Epidermal melanocyte (primary cell): ENCODE results near the gene SETD2.
A peak's percentile ranks its signal among the peaks of the same experiment; 100 is the strongest.

Source experiments
- DNase-seq: peaks from one replicate; pipeline ENCODE4 v3.0.0; 2011; ENCODE audit warnings: low spot score; ENCODE audit not compliant: insufficient read length

SETD2 gene

DNA sequence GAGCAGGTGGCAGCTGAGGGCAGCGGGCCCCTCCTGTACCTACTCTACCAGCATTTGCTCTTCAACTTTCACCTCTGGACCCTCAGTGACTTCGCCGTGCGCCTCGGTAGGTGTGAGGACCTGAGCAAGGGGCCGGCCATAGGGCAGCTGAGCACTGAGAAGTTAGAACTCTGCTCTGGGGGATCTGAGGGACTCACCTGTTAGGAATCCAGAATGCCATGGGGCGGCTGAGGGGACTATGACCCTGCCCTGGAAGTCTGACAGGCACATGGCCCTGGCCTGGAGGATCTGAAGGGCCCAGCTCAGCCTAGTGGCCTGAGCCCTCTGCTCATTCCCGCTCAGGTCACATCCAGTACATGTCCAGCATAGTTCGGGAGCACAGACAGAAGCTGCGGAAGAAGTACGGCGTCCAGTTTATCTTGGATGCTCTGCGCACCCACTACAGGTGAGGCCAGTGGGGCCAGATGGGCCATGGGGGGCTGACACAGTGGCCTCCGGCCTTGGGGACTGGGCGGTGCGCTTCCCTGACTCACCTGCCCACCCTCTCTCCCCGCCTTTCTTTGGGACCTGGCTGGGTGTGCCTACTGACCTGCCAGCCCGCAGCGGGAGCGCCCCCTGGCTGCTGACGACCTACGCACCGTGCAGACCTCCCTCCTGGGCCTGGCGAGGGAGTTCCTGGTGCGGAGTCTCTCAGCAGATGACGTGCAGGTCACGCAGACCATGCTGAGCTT, 165.6 kb downstream of the SETD2 start:
- peak; percentile 53 for DNase-seq

DNA sequence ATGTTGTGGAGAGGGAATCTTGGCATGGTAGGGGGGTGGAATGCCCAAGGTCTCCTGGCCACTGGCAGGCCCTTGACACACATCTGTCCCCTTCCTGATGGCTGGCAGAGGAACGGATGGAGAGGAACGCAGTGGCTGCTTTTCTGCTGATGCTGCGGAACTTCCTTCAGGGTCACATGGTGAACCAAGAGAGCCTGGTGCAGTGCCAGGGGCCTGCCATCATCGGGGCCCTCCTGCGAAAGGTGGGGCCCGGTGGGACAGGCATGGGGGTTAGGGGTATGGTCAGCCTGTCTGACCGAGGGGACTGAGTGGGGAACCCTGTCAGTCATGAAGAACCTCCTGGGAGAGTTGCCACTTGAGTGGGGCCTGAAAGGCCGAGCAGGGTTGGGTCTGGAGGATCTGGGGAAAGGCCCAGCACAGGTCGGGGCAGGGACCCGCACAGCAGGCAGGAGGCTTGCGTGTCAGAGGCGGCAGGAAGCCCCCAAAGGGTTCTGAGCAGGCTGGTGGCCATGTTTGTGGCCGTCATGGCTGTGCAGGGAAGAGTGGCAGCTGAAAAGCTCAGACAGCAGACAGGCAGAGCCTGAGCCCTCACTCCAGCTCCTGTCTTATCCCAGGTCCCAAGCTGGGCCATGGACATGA, 166.3 kb downstream of the SETD2 start:
- no peak for DNase-seq

DNA sequence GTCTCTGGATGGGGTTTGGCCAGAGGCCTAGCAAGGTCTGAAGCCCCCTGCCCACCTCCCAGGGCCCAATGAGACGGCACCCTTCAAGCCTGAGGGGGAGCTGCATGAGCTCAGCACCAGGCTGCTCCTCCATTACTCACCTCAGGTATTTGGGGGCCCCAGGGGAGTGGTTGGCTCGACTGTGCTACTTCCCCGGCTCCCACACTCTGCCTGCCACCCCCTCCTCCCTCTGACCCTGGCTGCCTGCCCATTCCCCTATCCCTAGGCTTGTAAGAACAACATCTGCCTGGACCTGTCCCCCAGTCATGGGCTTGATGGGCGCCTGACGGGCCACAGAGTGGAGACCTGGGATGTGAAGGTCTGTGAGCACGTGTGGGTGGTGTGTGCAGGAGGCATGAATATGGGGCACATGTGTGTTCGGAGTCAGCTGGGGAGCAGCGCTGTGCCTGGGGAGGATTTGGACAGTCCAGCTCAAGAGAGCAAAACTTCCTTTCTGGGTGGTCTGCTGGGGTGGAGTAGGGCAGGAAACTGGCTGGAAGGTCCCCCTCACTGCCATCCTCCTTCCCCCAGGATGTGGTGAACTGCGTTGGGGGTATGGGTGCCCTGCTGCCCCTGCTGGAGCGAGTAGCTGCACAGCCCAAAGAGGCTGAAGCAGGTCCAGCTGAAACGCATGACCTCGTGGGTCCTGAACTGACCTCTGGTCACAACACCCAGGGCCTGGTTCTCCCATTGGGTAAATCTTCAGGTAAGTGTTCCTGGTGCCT, 167.0 kb downstream of the SETD2 start:
- DNase-seq: no peak

- DNase-seq: no peak
Observed at GRCh38 chr3:46995901-46996562, 167.9 kb downstream of the SETD2 start.

DNA sequence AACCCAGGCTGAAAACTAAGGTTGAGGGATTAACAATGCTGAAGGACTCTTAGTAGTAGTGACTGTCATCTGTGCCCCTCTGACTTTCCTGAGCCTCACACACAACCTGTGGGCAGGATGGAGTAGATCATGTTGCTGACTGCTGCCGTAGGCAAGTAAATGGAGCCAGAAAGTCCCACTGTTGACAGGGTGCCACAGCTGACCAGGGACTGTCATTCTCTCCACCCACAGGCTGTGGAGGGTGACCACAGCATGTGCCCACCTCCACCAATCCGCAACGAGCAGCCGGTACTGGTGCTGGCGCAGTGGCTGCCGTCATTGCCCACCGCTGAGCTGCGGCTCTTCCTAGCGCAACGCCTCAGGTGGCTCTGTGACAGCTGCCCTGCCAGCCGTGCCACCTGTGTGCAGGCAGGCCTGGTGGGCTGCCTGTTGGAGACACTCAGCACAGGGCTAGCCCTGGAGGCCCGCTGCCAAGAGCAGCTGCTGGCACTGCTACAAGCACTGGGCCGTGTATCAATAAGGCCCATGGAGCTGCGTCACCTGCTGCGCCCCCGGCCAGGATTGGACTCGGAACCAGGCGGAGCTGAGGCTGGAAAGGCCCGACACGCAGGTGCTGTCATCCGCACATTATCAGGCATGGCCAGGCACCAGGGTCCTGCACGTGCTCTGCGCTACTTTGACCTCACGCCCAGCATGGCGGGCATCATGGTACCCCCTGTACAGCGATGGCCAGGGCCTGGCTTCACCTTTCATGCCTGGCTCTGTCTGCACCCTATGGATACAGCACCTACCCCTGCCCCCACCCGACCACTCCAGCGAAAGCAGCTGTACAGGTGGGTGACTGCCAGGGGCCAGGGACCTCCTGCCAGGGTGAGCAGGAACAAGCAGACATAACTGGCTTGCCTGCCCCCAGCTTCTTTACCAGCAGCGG, 168.8 kb downstream of the SETD2 start:
- DNase-seq: no peak

- DNase-seq: no peak
Observed at GRCh38 chr3:46993986-46994385, 169.9 kb downstream of the SETD2 start.

DNA sequence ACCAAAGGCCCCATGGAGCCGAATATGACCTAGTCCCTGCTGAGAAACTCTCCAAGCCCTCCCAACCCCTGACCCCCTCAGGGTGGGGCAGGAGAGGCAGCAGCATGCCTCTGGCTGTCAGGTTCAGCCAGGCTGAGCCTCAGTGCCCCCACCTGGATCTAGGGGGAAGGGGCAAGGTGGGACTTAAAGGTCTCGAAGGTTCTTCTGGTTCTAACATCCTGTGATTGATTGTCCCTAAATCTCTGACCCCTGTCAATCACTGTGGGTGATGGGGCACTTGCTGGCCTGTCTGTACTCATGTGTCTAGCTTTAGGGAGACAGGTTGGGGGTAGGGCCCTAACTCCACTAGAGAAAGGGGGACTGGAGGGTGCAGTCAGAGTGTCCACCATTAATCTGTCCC, 170.6 kb downstream of the SETD2 start:
- DNase-seq: no peak

DNA sequence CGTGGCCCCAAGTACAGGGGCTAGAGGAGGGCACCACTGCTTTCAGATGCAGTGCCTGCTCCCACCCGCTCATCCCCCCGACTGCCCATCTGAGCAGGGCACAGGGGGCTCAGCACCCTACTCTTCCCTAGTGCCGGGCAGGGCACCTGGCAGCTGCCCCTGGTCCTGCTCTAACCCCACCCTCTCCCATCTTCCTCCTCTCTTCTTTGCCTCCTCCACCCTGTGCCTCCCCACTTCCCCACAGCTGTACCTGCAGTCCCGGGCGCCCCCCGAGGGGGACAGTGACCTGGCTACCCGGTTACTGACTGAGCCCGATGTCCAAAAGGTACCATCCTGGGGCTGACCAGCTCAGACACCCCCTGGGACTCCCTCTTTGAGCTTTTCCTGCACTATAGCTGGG, 171.7 kb downstream of the SETD2 start:
- DNase-seq: no peak

DNA sequence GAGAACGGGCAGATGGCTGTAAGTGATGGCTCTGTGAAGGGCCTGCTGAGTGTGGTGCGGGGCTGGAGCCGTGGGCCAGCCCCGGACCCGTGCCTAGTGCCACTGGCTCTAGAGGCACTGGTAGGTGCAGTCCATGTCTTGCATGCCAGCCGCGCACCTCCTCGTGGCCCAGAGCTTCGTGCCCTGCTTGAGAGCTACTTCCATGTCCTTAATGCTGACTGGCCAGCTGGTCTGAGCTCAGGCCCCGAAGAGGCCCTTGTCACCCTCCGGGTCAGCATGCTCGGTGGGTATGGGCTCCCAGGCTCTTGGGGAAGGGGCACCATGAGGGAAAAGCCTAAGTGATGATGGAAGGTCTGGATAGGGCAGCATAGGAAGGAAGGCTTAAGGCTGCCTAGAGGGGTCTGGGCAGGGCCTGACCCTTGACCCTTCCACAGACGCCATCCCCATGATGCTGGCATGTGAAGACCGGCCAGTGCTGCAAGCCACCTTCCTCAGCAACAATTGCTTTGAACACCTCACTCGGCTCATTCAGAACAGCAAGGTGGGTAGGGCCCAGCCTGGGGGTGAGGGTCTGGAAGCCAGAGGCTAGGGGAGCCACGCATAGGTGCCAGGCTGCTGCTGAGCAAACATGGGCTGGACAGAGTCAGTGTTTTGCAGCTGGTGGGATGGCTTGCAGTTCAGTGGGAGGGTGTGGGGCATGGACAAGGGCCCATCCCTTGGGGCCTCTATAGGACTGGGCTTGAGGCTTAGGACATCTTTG, 172.3 kb downstream of the SETD2 start:
- no peak for DNase-seq

- DNase-seq: no peak
Observed at GRCh38 chr3:46990573-46991374, 173.1 kb downstream of the SETD2 start.

GRCh38 chr3:46989146-46989810, 174.6 kb downstream of the SETD2 start:
- DNase-seq: no peak

GRCh38 chr3:46988616-46989015, 175.3 kb downstream of the SETD2 start:
- no peak for DNase-seq

- DNase-seq: no peak
Observed at GRCh38 chr3:46987743-46988401, 176.0 kb downstream of the SETD2 start.

DNA sequence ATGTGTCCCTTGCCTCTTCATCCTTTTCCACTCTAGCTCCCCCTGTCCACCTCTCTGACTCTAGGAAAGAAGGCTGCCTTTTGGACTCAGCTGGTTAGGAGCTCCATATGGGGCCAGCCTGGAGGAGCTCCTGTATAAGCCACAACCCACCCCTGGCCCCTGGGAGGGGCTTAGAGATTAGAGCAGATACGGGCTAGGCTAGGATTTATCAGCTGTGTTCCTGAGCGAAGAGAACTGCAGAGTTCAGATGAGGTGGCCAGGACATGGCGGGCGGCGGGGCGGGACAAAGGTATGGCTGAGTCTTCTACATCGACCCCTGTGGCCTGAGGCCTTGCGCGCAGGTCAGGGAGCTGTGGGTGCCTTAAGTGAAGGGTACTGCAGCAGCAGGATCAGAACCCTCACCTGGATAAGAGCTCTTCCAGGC, 176.6 kb downstream of the SETD2 start:
- no peak for DNase-seq

DNA sequence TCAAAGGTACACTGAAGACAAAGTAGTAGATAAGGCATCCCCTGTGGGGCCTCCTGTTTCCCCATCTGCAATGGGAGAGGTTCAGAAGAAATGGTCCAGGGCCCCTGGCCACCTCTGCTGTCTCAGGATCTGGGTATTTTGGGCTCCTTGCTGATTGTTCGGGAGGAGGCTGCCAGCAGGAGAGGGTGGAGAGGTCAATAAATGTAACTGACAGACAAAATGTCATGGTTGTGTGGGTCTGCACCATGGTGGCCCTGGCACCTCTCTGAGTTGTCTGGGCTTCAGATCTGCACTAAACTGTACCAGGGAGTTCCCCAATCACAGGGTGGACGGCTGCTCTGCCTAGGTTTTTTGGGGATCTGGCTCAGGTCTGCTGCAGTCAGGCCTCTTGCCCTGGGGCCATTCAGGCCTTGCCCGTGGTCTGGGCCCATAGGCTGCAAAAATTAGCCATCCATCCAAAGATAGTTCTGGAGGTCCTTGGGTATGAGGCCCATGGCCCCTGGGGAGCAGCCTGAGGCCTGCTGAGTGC, 177.1 kb downstream of the SETD2 start:
- DNase-seq: no peak

GRCh38 chr3:46986055-46986730, 177.7 kb downstream of the SETD2 start:
- no peak for DNase-seq

- no peak for DNase-seq
Observed at GRCh38 chr3:46985588-46985987, 178.3 kb downstream of the SETD2 start.
